HCT116 (cell line): ENCODE results near the gene DNAJC6. TPM values are rescaled to one million over a fixed set of nuclear protein-coding genes. Genes with fewer than 3 reads are reported as not detected.

ENCODE experiments used
- ATAC-seq: fragments of 200-7000 bp; cut with Tn5 transposase; 2 replicates; pipeline ENCODE4 v1.9.1; 2020; ENCODE audit warnings: mild to moderate bottlenecking, moderate library complexity
- BruUV-seq: library from RNA; stranded (reverse); fragments of 400-500 nt; replicated peaks from 2 replicates; lab custom pipeline; 2021; lab: Mats Ljungman, UMichigan
- CTCF ChIA-PET: fragments of 300-600 bp; sonication (Branson Sonifier 250); formaldehyde crosslinking; loops from one replicate; lab custom pipeline; 2021; ENCODE audit warnings: antibody characterized with exemption; lab: Charles Lee
- POLR2A ChIA-PET: fragments of 300-600, 350-600 bp; sonication (Branson Sonifier 250); formaldehyde crosslinking; loops from one replicate; lab custom pipeline; 2021; ENCODE audit warnings: antibody characterized with exemption; lab: Charles Lee
- RAD21 ChIA-PET, 2 experiments: fragments of 300-600 bp; sonication (Branson Sonifier 250); formaldehyde crosslinking; loops; one replicate each; lab custom pipeline; 2023; ENCODE audit warnings: low total read pairs in 2 of 2; ENCODE audit not compliant: uncharacterized antibody in 2 of 2, unreplicated experiment in 2 of 2, low non-redundant PET in 1 of 2; lab: Charles Lee
- DNase-seq: peaks from one replicate; pipeline ENCODE4 v3.0.0-alpha.2; 2010; ENCODE audit warnings: low read depth, low spot score
- H2AFZ ChIP-seq: fragments of 200-600 bp; shearing (Covaris generic), sonication (generic); 2 replicates; pipeline ENCODE4 v1.6.1; 2017; ENCODE audit warnings: low read depth, mixed run types, mixed read lengths, antibody characterized with exemption, low read length; ENCODE audit not compliant: poor library complexity, severe bottlenecking
- H3K27ac ChIP-seq: 2 replicates; pipeline ENCODE4 v1.5.1; 2012; ENCODE audit warnings: low read depth, low read length
- H3K27me3 ChIP-seq: fragments of 200-600 bp; sonication (generic); 2 replicates; pipeline ENCODE4 v1.6.1; 2016; ENCODE audit warnings: mixed run types, low read length, mixed read lengths; ENCODE audit not compliant: insufficient read depth
- H3K36me3 ChIP-seq, 2 experiments: fragments of 200-500 bp in 1 of 2; fragments of 200-600 bp in 1 of 2; sonication (Bioruptor generic) in 1 of 2; sonication (generic) in 1 of 2; 2 replicates each; pipeline versions ENCODE4 v1.5.1 to v1.6.1; 2014 to 2016; ENCODE audit warnings: low read length in 2 of 2, inconsistent platforms in 1 of 2, mixed read lengths in 1 of 2, mixed run types in 1 of 2; ENCODE audit not compliant: insufficient read depth in 2 of 2, control insufficient read depth in 1 of 2
- H3K4me1 ChIP-seq, 2 experiments: fragments of 200-600 bp in 1 of 2; sonication (generic) in 1 of 2; 2 replicates each; pipeline versions ENCODE4 v1.5.1 to v1.6.1; 2012 to 2017; ENCODE audit warnings: low read length in 2 of 2, inconsistent platforms in 1 of 2, mild to moderate bottlenecking in 1 of 2, mixed read lengths in 1 of 2, mixed run types in 1 of 2, moderate library complexity in 1 of 2; ENCODE audit not compliant: insufficient read depth in 2 of 2, control insufficient read depth in 1 of 2
- H3K4me2 ChIP-seq: fragments of 200-600 bp; sonication (generic); 2 replicates; pipeline ENCODE4 v1.6.1; 2017; ENCODE audit warnings: mixed run types, low read length, mixed read lengths
- H3K4me3 ChIP-seq, 2 experiments: fragments of 200-600 bp in 1 of 2; sonication (generic) in 1 of 2; replicated peaks in 1 of 2; 2 replicates each; pipeline ENCODE4 v1.5.1; 2011 to 2016; ENCODE audit warnings: low read length in 2 of 2, control low read depth in 1 of 2, low read depth in 1 of 2, mild to moderate bottlenecking in 1 of 2, mixed read lengths in 1 of 2, mixed run types in 1 of 2
- H3K79me2 ChIP-seq: fragments of 200-600 bp; sonication (generic); 2 replicates; pipeline ENCODE4 v1.6.1; 2017; ENCODE audit warnings: mild to moderate bottlenecking, mixed run types, low read length, moderate library complexity, mixed read lengths; ENCODE audit not compliant: insufficient read depth
- H3K9ac ChIP-seq: fragments of 200-600 bp; sonication (generic); 2 replicates; pipeline ENCODE4 v1.6.1; 2016; ENCODE audit warnings: low read length, mixed read lengths
- H3K9me2 ChIP-seq: fragments of 200-600 bp; sonication (generic), shearing (Covaris generic); 2 replicates; pipeline ENCODE4 v1.6.1; 2017; ENCODE audit warnings: mixed run types, mild to moderate bottlenecking, moderate library complexity; ENCODE audit not compliant: insufficient read depth
- H3K9me3 ChIP-seq, 2 experiments: fragments of 200-500 bp in 1 of 2; fragments of 200-600 bp in 1 of 2; sonication (Bioruptor generic) in 1 of 2; sonication (generic) in 1 of 2; 2 replicates each; pipeline ENCODE4 v1.6.1; 2014 to 2017; ENCODE audit warnings: low read length in 2 of 2, mixed read lengths in 2 of 2, inconsistent platforms in 1 of 2, low read depth in 1 of 2, mild to moderate bottlenecking in 1 of 2, mixed run types in 1 of 2, moderate library complexity in 1 of 2; ENCODE audit not compliant: control insufficient read depth in 1 of 2, insufficient read depth in 1 of 2
- H4K20me1 ChIP-seq: fragments of 200-600 bp; sonication (generic), shearing (Covaris generic); 2 replicates; pipeline ENCODE4 v1.6.1; 2017; ENCODE audit warnings: mixed run types, mild to moderate bottlenecking, moderate library complexity; ENCODE audit not compliant: insufficient read depth
- ATF3 ChIP-seq: IDR thresholded peaks from 2 replicates; pipeline ENCODE4 v1.6.1; 2012
- CBX3 ChIP-seq: IDR thresholded peaks from 2 replicates; pipeline ENCODE4 v1.6.1; 2012; ENCODE audit warnings: low read depth
- CEBPB ChIP-seq: IDR thresholded peaks from 2 replicates; pipeline ENCODE4 v1.6.1; 2012; ENCODE audit warnings: low read depth
- EGR1 ChIP-seq: IDR thresholded peaks from 2 replicates; pipeline ENCODE4 v1.6.1; 2012; ENCODE audit warnings: low read depth
- ELF1 ChIP-seq: IDR thresholded peaks from 2 replicates; pipeline ENCODE4 v1.6.1; 2012; ENCODE audit warnings: low read depth, borderline replicate concordance
- EZH2phosphoT487 ChIP-seq: fragments of 200-600 bp; IDR thresholded peaks from 2 replicates; pipeline ENCODE4 v1.6.1; 2018; ENCODE audit warnings: antibody characterized with exemption, borderline replicate concordance
- FOSL1 ChIP-seq: IDR thresholded peaks from 2 replicates; pipeline ENCODE4 v1.6.1; 2012; ENCODE audit warnings: low read depth
- JUND ChIP-seq: IDR thresholded peaks from 2 replicates; pipeline ENCODE4 v1.6.1; 2012
- POLR2A ChIP-seq: IDR thresholded peaks from 2 replicates; pipeline ENCODE4 v1.7.0; 2011; ENCODE audit warnings: borderline replicate concordance; ENCODE audit not compliant: insufficient read depth, insufficient read length; ENCODE audit errors: extremely low read depth
- POLR2AphosphoS5 ChIP-seq: IDR thresholded peaks from 2 replicates; pipeline ENCODE4 v1.6.1; 2011; ENCODE audit warnings: mild to moderate bottlenecking, low read depth, low read length, moderate library complexity
- RAD21 ChIP-seq: IDR thresholded peaks from 2 replicates; pipeline ENCODE4 v1.6.1; 2012; ENCODE audit warnings: low read depth, mild to moderate bottlenecking
- SRF ChIP-seq: IDR thresholded peaks from 2 replicates; pipeline ENCODE4 v1.6.1; 2012; ENCODE audit warnings: low read depth
- TCF7L2 ChIP-seq: IDR thresholded peaks from 2 replicates; pipeline ENCODE4 v1.7.0; 2011; ENCODE audit warnings: borderline replicate concordance, inconsistent platforms; ENCODE audit not compliant: insufficient read depth, insufficient read length; ENCODE audit errors: extremely low read depth
- YY1 ChIP-seq: IDR thresholded peaks from 2 replicates; pipeline ENCODE4 v1.6.1; 2011; ENCODE audit warnings: low read length, low read depth, moderate library complexity, mild to moderate bottlenecking; ENCODE audit not compliant: insufficient replicate concordance; ENCODE audit errors: extremely low read depth
- ZFX ChIP-seq: fragments of 450-650 bp; IDR thresholded peaks from 2 replicates; pipeline ENCODE4 v1.6.1; 2017
- ZNF274 ChIP-seq: fragments of 200-500 bp; sonication (Bioruptor generic); IDR thresholded peaks from 2 replicates; pipeline ENCODE4 v1.6.1; 2014; ENCODE audit warnings: mild to moderate bottlenecking, low read depth, low read length, inconsistent platforms
- intact Hi-C: fragments of 100-400 bp; cut with micrococcal nuclease; formaldehyde crosslinking; loops from 2 replicates; pipeline ENCODE4 v1.10.0; 2022
- total RNA-seq: library from RNA; stranded (reverse); gene quantifications from one replicate; pipeline ENCODE4 v1.2.1, GENCODE V29; 2021; ENCODE audit not compliant: unreplicated experiment
- TF ChIP-seq, protein P1 (sequence below), 3 experiments: fragments of 200-600 bp in 1 of 3; sonication (generic) in 1 of 3; IDR thresholded peaks in 2 of 3; conservative IDR thresholded peaks in 1 of 3; 2 replicates each; pipeline ENCODE4 v1.5.1; 2012 to 2017; ENCODE audit warnings: low read depth in 2 of 3, low read length in 2 of 3, antibody characterized with exemption in 1 of 3, borderline replicate concordance in 1 of 3, control low read depth in 1 of 3, mild to moderate bottlenecking in 1 of 3, mixed read lengths in 1 of 3, mixed run types in 1 of 3, moderate library complexity in 1 of 3; ENCODE audit not compliant: insufficient read depth in 1 of 3

Gene DNAJC6
- total RNA-seq, 1 experiment from 2014 or later, result 9.0 TPM

DNA sequence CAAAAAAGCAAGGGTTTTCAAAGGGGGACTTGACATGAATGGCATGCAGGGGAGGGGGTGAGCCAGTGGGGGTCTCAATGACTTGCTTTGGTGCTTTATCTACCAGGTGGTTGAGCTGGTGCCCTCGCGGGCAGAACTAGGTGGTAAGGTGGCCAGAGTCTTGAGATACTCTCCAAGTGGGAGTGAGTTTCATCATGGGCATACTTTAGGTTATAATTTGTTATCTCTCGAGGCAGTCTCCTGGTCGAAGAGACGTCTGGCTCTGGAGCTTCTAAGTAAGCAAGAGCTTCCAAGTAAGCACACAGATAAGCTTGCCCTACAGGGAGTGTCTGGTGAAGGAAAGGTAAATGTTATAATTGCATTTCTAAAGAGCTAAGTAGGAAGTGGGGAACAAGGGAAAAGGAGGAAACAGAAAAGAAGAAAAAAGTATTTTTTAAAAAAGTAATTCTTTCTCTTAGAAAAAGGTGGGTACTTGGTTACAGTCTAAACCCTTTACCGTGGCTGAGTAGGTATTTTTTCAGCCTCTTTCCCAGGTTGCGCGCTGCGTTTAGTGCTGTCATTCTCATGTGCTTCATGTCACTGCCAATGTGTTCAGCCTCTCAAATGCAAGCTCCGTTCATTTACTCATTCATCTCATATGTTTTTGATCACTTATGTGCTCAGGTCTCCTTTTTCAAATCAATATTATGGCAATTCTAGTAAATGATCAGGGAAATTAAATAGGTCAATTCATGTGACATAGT lies 31.6 kb upstream of the DNAJC6 start:
- POLR2A ChIA-PET, result no interaction called here
- BruUV-seq, result no TSS peak
- RAD21 ChIA-PET, result no interaction called here
- H3K27ac ChIP-seq, result no peak overlapping the region
- no peak overlapping the region for H3K4me3 ChIP-seq
- DNase-seq (no peak), ATAC-seq (no peak)
- H3K9me2 ChIP-seq, result no peaks in the 10 kb centered on the region
- no peaks in the 10 kb centered on the region for H3K36me3 ChIP-seq
- CTCF ChIA-PET, result no interaction called here
- H3K27me3 ChIP-seq, result no peaks in the 10 kb centered on the region
- H3K79me2 ChIP-seq, result no peaks in the 10 kb centered on the region
- intact Hi-C loops, result no loop called here
- no peak overlapping the region for H3K9ac ChIP-seq
- H4K20me1 ChIP-seq, result no peaks in the 10 kb centered on the region
- no peak for TF ChIP-seq CBX3
- TF ChIP-seq, protein P1, sequence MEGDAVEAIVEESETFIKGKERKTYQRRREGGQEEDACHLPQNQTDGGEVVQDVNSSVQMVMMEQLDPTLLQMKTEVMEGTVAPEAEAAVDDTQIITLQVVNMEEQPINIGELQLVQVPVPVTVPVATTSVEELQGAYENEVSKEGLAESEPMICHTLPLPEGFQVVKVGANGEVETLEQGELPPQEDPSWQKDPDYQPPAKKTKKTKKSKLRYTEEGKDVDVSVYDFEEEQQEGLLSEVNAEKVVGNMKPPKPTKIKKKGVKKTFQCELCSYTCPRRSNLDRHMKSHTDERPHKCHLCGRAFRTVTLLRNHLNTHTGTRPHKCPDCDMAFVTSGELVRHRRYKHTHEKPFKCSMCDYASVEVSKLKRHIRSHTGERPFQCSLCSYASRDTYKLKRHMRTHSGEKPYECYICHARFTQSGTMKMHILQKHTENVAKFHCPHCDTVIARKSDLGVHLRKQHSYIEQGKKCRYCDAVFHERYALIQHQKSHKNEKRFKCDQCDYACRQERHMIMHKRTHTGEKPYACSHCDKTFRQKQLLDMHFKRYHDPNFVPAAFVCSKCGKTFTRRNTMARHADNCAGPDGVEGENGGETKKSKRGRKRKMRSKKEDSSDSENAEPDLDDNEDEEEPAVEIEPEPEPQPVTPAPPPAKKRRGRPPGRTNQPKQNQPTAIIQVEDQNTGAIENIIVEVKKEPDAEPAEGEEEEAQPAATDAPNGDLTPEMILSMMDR (IDR thresholded peaks at IDR 0.05 in 2 of 3, conservative IDR thresholded peaks at IDR 0.05 in 1 of 3; ENCODE audit: borderline replicate concordance in 1 of 3, insufficient read depth in 1 of 3, low read depth in 2 of 3, low read length in 2 of 3), result no peak
- no peak for TF ChIP-seq SRF
- no peak for TF ChIP-seq TCF7L2
- TF ChIP-seq ELF1, result no peak
- no peak for TF ChIP-seq JUND
- no peak for TF ChIP-seq FOSL1
- no peak for TF ChIP-seq EGR1
- TF ChIP-seq RAD21, result no peak
- no peak for TF ChIP-seq CEBPB
- no peak for TF ChIP-seq POLR2A
- no peak for TF ChIP-seq POLR2AphosphoS5
- no peak for TF ChIP-seq ZFX
- TF ChIP-seq EZH2phosphoT487, result no peak
- TF ChIP-seq ZNF274, result no peak
- TF ChIP-seq ATF3, result no peak
- TF ChIP-seq YY1, result no peak
- peaks cover 0 to 5% of the 10 kb centered on the region in 2 experiments; a peak in 1 of 4 replicates for H3K4me1 ChIP-seq
- no peak overlapping the region for H2AFZ ChIP-seq
- H3K4me2 ChIP-seq, result no peak overlapping the region
- no peaks in the 10 kb centered on the region for H3K9me3 ChIP-seq
